ENCODE data around the gene ATMIN.

DNA sequence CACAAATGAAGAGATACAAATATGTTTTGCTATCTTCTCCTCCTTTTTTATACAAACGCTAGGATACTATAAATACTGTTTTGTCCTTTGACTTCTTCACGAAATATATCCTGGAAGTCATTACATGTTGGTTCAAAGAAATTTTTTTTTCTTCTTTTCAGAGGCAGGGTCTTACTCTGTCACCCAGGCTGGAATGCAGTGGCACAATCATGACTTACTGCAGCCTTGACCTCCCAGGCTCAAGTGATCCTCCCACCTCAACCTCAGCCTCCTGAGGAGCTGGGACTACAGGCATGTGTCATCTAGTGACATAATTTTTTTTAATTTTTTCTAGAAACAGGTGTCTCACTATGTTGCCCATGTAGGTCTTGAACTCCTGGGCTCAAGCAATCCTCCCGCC is 45.1 kb upstream of the ATMIN start:
- TF ChIP-seq EP300 (IDR thresholded peaks at IDR 0.05), result no peak
- TF ChIP-seq, protein P1, sequence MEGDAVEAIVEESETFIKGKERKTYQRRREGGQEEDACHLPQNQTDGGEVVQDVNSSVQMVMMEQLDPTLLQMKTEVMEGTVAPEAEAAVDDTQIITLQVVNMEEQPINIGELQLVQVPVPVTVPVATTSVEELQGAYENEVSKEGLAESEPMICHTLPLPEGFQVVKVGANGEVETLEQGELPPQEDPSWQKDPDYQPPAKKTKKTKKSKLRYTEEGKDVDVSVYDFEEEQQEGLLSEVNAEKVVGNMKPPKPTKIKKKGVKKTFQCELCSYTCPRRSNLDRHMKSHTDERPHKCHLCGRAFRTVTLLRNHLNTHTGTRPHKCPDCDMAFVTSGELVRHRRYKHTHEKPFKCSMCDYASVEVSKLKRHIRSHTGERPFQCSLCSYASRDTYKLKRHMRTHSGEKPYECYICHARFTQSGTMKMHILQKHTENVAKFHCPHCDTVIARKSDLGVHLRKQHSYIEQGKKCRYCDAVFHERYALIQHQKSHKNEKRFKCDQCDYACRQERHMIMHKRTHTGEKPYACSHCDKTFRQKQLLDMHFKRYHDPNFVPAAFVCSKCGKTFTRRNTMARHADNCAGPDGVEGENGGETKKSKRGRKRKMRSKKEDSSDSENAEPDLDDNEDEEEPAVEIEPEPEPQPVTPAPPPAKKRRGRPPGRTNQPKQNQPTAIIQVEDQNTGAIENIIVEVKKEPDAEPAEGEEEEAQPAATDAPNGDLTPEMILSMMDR (IDR thresholded peaks at IDR 0.05), result no peak
